Muscle of leg (tissue), 11 donors: Measurements from ENCODE around the gene ARHGEF25. TPM values are rescaled to one million over a fixed set of nuclear protein-coding genes. Genes with fewer than 3 reads are reported as not detected.
"Not testable (repeated sequence)": the region's sequence is repeated elsewhere in the genome, so short reads cannot be mapped to it uniquely, and the experiment has no call there.

Experiments
- DNase-seq: peaks from one replicate; pipeline ENCODE4 v3.0.0; 2013
- H3K27ac ChIP-seq: one replicate; pipeline ENCODE4 v1.5.1; 2013; ENCODE audit warnings: mild to moderate bottlenecking, low read length, control low read depth
- H3K27me3 ChIP-seq: one replicate; pipeline ENCODE4 v1.6.1; 2013; ENCODE audit warnings: low read length; ENCODE audit not compliant: control insufficient read depth, insufficient read depth
- H3K36me3 ChIP-seq: one replicate; pipeline ENCODE4 v1.6.1; 2013; ENCODE audit warnings: low read length; ENCODE audit not compliant: control insufficient read depth, insufficient read depth
- H3K4me1 ChIP-seq: one replicate; pipeline ENCODE4 v1.6.1; 2013; ENCODE audit warnings: low read length; ENCODE audit not compliant: control insufficient read depth, insufficient read depth
- H3K4me3 ChIP-seq: one replicate; pipeline ENCODE4 v1.5.1; 2013; ENCODE audit warnings: low read length, control low read depth
- H3K9me3 ChIP-seq: replicated peaks from 2 replicates; pipeline ENCODE4 v1.6.1; 2013; ENCODE audit warnings: low read depth, low read length; ENCODE audit not compliant: control insufficient read depth
- WGBS: methylation state at CpG from one replicate; pipeline ENCODE4 v1.1.5; 2013; ENCODE audit warnings: missing lambda C conversion rate; ENCODE audit not compliant: insufficient coverage; 5-methylcytosine and 5-hydroxymethylcytosine counted together
- polyA plus RNA-seq, 8 donors: library from polyadenylated mRNA; unstranded; fragments of 120-200 nt; gene quantifications; one replicate each; pipeline versions ENCODE4 v1.2.1 to v1.2.3, GENCODE V29; 2013; ENCODE audit warnings: inconsistent platforms in 1 of 8, low replicate concordance in 1 of 8; ENCODE audit not compliant: insufficient read length in 8 of 8, insufficient read depth in 1 of 8
- total RNA-seq: library from RNA; stranded (reverse); fragments of 120-200 nt; gene quantifications from one replicate; pipeline ENCODE4 v1.2.4, GENCODE V29; 2013

Gene ARHGEF25
- total and polyA plus RNA-seq, 9 donors = 32.3 to 51.2 (median 40.2) TPM

GRCh38 chr12:57584050-57584449, 27.2 kb upstream of the ARHGEF25 start:
- no peaks in the 10 kb centered on the region for H3K9me3 ChIP-seq
- no peak overlapping the region for H3K27ac ChIP-seq
- DNase-seq = no peak
- no peaks in the 10 kb centered on the region for H3K36me3 ChIP-seq
- no peak overlapping the region for H3K4me3 ChIP-seq
- H3K27me3 ChIP-seq = peaks cover 48% of the 10 kb centered on the region
- WGBS = 80% methylated on average over 1 of the region's 2 CpGs
- H3K4me1 ChIP-seq = peaks cover 4% of the 10 kb centered on the region

- H3K27me3 ChIP-seq = peaks cover 47% of the 10 kb centered on the region
Measured at GRCh38 chr12:57584690-57585089, 26.5 kb upstream of the ARHGEF25 start.

GRCh38 chr12:57585156-57585555, 26.1 kb upstream of the ARHGEF25 start:
- Histone ChIP-seq H3K4me1 (peaks cover 4% of the 10 kb centered on the region), H3K36me3 (no peaks in the 10 kb centered on the region), H3K4me3 (no peak overlapping the region), H3K27me3 (peaks cover 46% of the 10 kb centered on the region), H3K9me3 (no peaks in the 10 kb centered on the region), H3K27ac (no peak overlapping the region)
- DNase-seq = no peak
- WGBS = no CpG with 5 or more reads among the region's 2 CpGs

More at GRCh38 chr12:57584690-57585089, 26.5 kb upstream of the ARHGEF25 start:
- Histone ChIP-seq H3K27ac (no peak overlapping the region), H3K4me1 (peaks cover 4% of the 10 kb centered on the region), H3K9me3 (no peaks in the 10 kb centered on the region), H3K36me3 (no peaks in the 10 kb centered on the region), H3K4me3 (no peak overlapping the region)
- no peak for DNase-seq

- no peak overlapping the region for H3K4me3 ChIP-seq
- no peaks in the 10 kb centered on the region for H3K9me3 ChIP-seq
- no peak overlapping the region for H3K27ac ChIP-seq
- no peak for DNase-seq
- H3K27me3 ChIP-seq = peaks cover 44% of the 10 kb centered on the region
- no peaks in the 10 kb centered on the region for H3K36me3 ChIP-seq
- WGBS = 60% methylated on average over 1 of the region's 3 CpGs
- H3K4me1 ChIP-seq = peaks cover 11% of the 10 kb centered on the region
Measured at GRCh38 chr12:57586128-57586527, 25.1 kb upstream of the ARHGEF25 start.

- peaks cover 17% of the 10 kb centered on the region for H3K4me1 ChIP-seq
- DNase-seq = no peak
- no peaks in the 10 kb centered on the region for H3K9me3 ChIP-seq
- no peak overlapping the region for H3K4me3 ChIP-seq
- H3K27me3 ChIP-seq = peaks cover 41% of the 10 kb centered on the region
- no peak overlapping the region for H3K27ac ChIP-seq
- 90% methylated on average over 2 of the region's 3 CpGs for WGBS
- no peaks in the 10 kb centered on the region for H3K36me3 ChIP-seq
Measured at GRCh38 chr12:57586832-57587429, 24.3 kb upstream of the ARHGEF25 start.

- 88% methylated on average over 9 of the region's 15 CpGs for WGBS
- H3K4me1 ChIP-seq = peaks cover 16% of the 10 kb centered on the region
- DNase-seq = not testable (repeated sequence)
Measured at GRCh38 chr12:57588951-57589610, 22.2 kb upstream of the ARHGEF25 start.

GRCh38 chr12:57590479-57590863, 20.8 kb upstream of the ARHGEF25 start:
- peaks cover 16% of the 10 kb centered on the region for H3K4me1 ChIP-seq
- H3K27me3 ChIP-seq = peaks cover 22% of the 10 kb centered on the region
- no peak for DNase-seq
- H3K27ac ChIP-seq = no peak overlapping the region
- peaks cover 3% of the 10 kb centered on the region for H3K36me3 ChIP-seq
- H3K4me3 ChIP-seq = peak overlapping the region; percentile 88
- no CpG with 5 or more reads among the region's 2 CpGs for WGBS
- H3K9me3 ChIP-seq = no peaks in the 10 kb centered on the region

More at GRCh38 chr12:57588951-57589610, 22.2 kb upstream of the ARHGEF25 start:
- not testable (repeated sequence) for H3K27ac ChIP-seq, H3K36me3 ChIP-seq, H3K4me3 ChIP-seq, H3K9me3 ChIP-seq
- peaks cover 31% of the 10 kb centered on the region for H3K27me3 ChIP-seq

GRCh38 chr12:57590864-57591781, 20.1 kb upstream of the ARHGEF25 start, which contains the start of gene PIP4K2C:
Gene PIP4K2C, plus strand, starts transcription at chr12:57591192. Its CDS starts 98 bp downstream, at chr12:57591290.
- DNase-seq = peak; percentile 75
- under 1% methylated on average over 64 of the region's 69 CpGs for WGBS
- peaks cover 16% of the 10 kb centered on the region for H3K4me1 ChIP-seq
- peaks cover 18% of the 10 kb centered on the region for H3K27me3 ChIP-seq
- peak within 1 kb of the TSS; percentile 55 for H3K27ac ChIP-seq
- H3K36me3 ChIP-seq = peaks cover 8% of the 10 kb centered on the region
- no peaks in the 10 kb centered on the region for H3K9me3 ChIP-seq
- peak within 1 kb of the TSS; percentile 88 for H3K4me3 ChIP-seq

- Histone ChIP-seq H3K27ac (no peak overlapping the region), H3K4me3 (peak overlapping the region; percentile 88), H3K4me1 (peaks cover 16% of the 10 kb centered on the region), H3K36me3 (peaks cover 10% of the 10 kb centered on the region), H3K27me3 (peaks cover 17% of the 10 kb centered on the region), H3K9me3 (no peaks in the 10 kb centered on the region)
- no CpG with 5 or more reads among the region's 10 CpGs for WGBS
- no peak for DNase-seq
Measured at GRCh38 chr12:57591782-57592325, 19.4 kb upstream of the ARHGEF25 start.
